Astrocyte (in vitro differentiated cells and primary cell): Measurements from ENCODE around the gene ARHGEF10L.

Source experiments
- EZH2 ChIP-seq: IDR thresholded peaks from 2 replicates; pipeline ENCODE4 v1.6.1; 2012; ENCODE audit warnings: mild to moderate bottlenecking, low read length, inconsistent platforms; ENCODE audit not compliant: insufficient read depth
- TF ChIP-seq, protein P1 (sequence below): IDR thresholded peaks from 2 replicates; pipeline ENCODE4 v1.5.1; 2011; ENCODE audit warnings: low read depth, mild to moderate bottlenecking, inconsistent platforms, low read length, moderate library complexity; ENCODE audit not compliant: insufficient read depth

- TF ChIP-seq, protein P1, sequence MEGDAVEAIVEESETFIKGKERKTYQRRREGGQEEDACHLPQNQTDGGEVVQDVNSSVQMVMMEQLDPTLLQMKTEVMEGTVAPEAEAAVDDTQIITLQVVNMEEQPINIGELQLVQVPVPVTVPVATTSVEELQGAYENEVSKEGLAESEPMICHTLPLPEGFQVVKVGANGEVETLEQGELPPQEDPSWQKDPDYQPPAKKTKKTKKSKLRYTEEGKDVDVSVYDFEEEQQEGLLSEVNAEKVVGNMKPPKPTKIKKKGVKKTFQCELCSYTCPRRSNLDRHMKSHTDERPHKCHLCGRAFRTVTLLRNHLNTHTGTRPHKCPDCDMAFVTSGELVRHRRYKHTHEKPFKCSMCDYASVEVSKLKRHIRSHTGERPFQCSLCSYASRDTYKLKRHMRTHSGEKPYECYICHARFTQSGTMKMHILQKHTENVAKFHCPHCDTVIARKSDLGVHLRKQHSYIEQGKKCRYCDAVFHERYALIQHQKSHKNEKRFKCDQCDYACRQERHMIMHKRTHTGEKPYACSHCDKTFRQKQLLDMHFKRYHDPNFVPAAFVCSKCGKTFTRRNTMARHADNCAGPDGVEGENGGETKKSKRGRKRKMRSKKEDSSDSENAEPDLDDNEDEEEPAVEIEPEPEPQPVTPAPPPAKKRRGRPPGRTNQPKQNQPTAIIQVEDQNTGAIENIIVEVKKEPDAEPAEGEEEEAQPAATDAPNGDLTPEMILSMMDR: no peak
- no peak for TF ChIP-seq EZH2
Measured at GRCh38 chr1:17683598-17683997, 144.1 kb downstream of the ARHGEF10L start.
